ENCODE data around the gene LIMS2. TPM values are rescaled to one million over a fixed set of nuclear protein-coding genes. Genes with fewer than 3 reads are reported as not detected.

The LIMS2 gene
- total and polyA plus RNA-seq, 2 of the 8 experiments (the other 6 are each of a cell fraction or from before 2014, with no cell fraction given), result 3.3 to 4.8 TPM

GRCh38 chr2:127615511-127616166 is 59.7 kb downstream of the LIMS2 start (continued):
- TF ChIP-seq CHD7 (IDR thresholded peaks at IDR 0.05; ENCODE audit: insufficient replicate concordance, low read length) (no peak), SIX5 (IDR thresholded peaks at IDR 0.05; ENCODE audit: low read depth, low read length) (no peak), CREB1 (IDR thresholded peaks at IDR 0.05) (no peak)
